Upper lobe of left lung (tissue), 4 donors: ENCODE measurements around the gene IRF8.

Experiments used
- CTCF ChIP-seq, 6 experiments: fragments of 450-650 bp in 4 of 6; fragments of 200-600 bp in 2 of 6; sonication (generic) in 2 of 6; IDR thresholded peaks; one replicate each; pipeline ENCODE4 v1.5.1; 2016 to 2019; ENCODE audit warnings: antibody characterized with exemption in 6 of 6
- POLR2A ChIP-seq, 4 donors: fragments of 450-650 bp; IDR thresholded peaks; one replicate each; pipeline ENCODE4 v1.5.1; 2016 to 2017; ENCODE audit warnings: antibody characterized with exemption in 4 of 4, mild to moderate bottlenecking in 2 of 4
- POLR2AphosphoS5 ChIP-seq, 2 donors: sonication (generic); formaldehyde crosslinking; IDR thresholded peaks; one replicate each; pipeline ENCODE4 v1.5.1; 2017; ENCODE audit warnings: antibody characterized with exemption in 2 of 2

- TF ChIP-seq POLR2A (IDR thresholded peaks at IDR 0.05) = no peak
- TF ChIP-seq CTCF (IDR thresholded peaks at IDR 0.05) = no peak
- TF ChIP-seq POLR2AphosphoS5 (IDR thresholded peaks at IDR 0.05) = no peak
Observed at GRCh38 chr16:85880861-85881260, 18.1 kb upstream of the IRF8 start.
